Measurements from ENCODE around the gene NOM1.

DNA sequence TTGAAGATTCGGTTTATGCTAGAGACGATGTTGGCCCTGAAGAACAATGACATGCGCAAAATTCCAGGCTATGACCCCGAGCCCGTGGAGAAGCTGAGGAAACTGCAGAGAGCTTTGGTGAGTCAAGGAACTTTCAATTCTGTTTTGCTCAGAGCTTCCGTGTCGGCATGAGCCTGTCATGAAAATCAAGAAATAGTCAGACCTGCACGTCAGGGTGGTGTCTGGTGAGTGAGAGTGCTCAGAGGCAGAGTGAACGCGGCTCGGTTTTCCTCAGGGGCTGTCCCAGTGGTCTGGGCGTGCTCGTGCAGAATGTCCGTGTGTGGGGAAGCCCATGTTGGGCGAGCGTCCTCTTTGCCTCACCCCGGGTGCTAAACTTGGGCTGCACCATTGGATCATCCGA, 12.6 kb downstream of the NOM1 start:
- TF ChIP-seq, protein P1, sequence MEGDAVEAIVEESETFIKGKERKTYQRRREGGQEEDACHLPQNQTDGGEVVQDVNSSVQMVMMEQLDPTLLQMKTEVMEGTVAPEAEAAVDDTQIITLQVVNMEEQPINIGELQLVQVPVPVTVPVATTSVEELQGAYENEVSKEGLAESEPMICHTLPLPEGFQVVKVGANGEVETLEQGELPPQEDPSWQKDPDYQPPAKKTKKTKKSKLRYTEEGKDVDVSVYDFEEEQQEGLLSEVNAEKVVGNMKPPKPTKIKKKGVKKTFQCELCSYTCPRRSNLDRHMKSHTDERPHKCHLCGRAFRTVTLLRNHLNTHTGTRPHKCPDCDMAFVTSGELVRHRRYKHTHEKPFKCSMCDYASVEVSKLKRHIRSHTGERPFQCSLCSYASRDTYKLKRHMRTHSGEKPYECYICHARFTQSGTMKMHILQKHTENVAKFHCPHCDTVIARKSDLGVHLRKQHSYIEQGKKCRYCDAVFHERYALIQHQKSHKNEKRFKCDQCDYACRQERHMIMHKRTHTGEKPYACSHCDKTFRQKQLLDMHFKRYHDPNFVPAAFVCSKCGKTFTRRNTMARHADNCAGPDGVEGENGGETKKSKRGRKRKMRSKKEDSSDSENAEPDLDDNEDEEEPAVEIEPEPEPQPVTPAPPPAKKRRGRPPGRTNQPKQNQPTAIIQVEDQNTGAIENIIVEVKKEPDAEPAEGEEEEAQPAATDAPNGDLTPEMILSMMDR (IDR thresholded peaks at IDR 0.05; ENCODE audit: low read depth, low read length) = no peak
- no peak for TF ChIP-seq EZH2phosphoT487 (IDR thresholded peaks at IDR 0.05; ENCODE audit: low read depth)
